NK-92 treated with Interleukin-12 subunit alpha and Interleukin-12 subunit beta, amount 100 ng/mL, for 24 hours (cell line): ENCODE data around the gene SLC6A2.
"Not testable (repeated sequence)": the region's sequence is repeated elsewhere in the genome, so short reads cannot be mapped to it uniquely, and the experiment has no call there.

Experiments
- DNase-seq: peaks from one replicate; lab custom pipeline; 2025; lab: John Stamatoyannopoulos, UW

The SLC6A2 gene

DNA sequence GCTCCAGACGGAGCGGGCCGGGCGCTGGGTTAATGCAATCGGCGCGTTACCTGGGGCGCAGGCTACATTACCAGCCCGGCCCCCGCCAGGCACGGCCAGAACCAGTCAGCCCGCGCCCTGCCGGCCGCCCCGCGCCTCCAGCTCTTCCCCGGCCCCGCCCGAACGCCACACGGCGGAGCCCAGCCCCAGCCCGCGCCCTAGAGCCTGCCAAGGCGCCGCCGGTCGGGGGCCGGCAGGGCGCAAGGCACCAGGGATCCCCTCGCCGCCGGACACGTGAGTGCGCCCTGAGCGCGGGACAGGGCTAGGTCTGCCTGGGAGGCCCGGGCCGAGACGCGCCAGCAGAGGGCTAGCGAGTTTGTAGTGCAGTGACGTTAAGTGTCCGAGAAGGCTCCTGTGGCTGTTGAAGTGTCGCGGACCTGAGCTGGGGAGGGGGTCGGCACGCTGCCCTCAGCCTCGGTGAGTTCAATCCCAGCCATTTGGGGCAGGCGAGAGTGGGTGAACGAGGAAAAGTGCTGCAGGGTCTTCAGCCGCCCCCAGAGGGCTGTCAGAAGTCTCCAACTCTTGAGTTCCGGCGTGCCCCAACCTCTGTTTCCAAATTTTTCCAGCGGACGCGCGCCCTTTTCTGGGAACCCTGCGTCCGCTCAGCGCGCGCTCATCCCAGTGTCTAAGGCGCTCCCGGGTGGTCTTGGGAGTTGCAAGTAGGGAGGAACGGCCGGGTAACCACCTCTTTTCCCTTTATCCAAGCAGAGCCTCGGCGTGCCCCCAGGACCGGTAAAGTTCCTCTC, at the start of gene SLC6A2:
Gene SLC6A2 (plus strand): TSS at position 92 of the 785 bp plus-strand sequence. CDS start 707 bp downstream, outside the sequence.
- no peak for DNase-seq

DNA sequence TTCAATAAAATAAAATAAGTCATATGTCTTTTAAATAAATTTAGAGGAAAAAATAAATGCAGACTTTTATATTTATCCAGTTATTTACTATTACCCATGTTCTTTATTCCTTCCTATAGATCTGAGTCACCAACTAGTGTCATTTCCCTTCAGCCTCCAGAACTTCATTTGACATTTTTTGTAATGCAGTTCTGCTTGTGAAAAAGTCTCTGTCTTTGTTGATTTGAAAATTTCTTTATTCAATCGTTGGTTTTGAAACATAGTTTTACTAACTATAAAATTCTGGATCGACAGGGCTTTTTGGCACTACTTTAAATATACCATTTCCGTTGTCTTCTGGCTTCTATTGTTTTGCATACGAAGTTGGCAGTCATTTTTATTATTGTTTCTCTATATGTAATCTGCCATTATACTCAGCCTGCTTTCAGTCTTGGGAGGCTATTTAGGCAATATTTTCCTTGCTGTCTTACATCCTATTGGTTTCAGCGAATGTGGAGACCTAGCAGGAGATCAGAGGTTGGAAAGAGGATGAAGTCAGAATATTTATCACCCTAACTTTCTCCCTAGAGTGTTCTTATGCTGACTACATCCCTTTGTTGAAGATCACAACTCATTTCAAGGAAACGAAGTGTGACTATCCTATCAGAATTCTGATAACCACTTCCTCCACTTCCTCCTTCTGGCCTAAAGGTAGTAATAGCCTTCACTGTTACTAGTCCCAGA, 42.0 kb upstream of the SLC6A2 start:
- no peak for DNase-seq

DNA sequence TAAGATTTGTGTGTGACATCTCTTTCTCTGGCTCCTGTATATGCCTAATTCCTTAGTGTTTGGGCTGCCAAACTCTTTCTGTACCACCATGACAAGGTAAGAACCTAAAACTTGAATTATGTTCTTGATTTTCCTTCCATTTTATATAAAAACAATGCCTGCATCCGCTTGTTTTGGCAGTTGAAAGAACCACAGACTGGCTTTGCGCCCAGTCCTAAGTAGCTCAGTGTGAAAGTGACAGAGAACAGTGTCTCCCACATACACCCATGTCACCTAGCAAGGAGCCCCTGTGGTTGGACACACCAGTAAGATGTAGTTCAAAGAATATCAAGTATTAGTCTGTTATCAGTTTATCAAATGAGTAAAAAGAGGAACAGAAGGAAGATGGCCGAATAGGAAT, 40.7 kb upstream of the SLC6A2 start:
- no peak for DNase-seq

DNA sequence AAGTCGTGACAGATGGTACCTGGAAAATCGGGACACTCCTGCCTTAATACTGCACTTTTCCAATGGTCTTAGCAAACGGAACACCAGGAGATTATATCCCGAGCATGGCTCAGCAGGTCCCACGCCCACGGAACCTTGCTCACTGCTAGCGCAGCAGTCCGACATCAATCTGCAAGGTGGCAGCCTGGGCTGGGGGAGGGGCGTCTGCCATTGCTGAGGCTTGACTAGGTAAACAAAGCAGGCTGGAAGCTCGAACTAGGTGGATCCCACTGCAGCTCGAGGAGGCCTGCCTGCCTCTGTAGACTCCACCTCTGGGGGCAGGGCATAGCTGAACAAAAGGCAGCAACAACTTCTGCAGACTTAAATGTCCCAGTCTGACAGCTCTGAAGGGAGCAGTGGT, 40.1 kb upstream of the SLC6A2 start:
- not testable (repeated sequence) for DNase-seq

DNA sequence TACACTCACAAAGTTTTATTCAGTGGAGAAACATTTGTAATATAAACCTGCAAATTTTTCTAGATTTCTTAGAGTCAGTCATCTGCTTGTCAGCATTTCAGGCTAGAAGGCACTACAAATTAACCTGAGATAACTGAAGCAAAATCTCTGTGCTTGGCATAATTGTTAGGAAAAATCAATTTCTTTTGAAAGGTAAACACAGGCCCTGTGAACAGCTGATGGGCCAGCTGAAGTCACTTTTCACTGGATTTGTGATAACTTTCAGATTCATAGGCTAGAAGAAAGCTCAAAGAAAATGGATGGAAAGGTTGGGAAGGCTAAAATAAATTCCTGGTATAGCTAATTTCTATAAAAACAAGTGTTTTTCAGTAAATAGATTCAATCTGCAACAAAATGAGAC, 34.0 kb upstream of the SLC6A2 start:
- DNase-seq = no peak

DNA sequence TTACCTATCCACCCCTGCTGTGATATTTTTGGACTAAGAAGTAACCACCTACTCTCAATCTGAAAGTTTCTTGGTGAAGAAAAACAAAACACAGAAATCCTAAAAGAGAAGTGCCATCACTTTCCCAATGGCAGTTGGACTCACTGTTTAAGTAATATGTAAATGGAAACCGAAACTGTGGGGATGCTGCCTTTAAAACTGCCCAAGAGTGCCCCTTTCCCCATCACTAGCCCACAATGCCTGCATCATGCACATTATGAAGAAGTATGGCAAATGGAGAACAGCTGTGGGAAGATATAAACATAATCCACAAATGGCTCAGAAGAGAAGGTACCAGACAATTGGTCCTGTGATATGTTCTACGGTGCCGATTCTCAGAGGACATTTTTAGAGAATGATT, 33.5 kb upstream of the SLC6A2 start:
- DNase-seq = no peak

DNA sequence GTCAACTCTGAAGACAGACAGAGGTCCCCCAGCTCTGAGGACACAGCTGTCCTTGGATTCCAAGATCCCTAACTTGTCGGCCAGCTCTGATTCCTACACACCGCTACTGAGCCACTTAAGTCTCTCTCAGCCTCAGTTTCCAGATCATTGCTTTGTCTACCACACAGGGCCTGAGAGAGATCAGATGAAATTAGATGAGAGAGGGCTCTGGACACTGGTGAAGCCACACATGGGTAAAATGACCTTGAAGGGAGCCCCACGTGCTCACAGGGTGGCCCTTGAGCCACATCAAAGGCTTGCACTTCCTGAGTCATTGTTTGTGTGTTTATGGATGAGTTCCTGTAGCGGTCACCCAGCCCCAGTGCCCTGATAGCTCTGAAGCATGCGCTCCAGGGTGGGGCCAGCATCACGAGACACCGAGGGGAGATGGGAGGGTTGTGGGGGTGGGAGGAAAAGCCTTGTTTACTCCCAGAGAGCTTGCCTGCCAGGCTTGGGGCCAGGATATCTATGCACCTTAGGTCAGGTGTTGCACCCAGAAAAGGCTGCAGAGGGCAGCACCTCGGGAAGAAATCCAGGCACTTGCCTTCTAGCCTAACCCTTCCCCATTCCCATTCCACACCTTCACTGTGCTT, 32.7 kb upstream of the SLC6A2 start:
- no peak for DNase-seq

DNA sequence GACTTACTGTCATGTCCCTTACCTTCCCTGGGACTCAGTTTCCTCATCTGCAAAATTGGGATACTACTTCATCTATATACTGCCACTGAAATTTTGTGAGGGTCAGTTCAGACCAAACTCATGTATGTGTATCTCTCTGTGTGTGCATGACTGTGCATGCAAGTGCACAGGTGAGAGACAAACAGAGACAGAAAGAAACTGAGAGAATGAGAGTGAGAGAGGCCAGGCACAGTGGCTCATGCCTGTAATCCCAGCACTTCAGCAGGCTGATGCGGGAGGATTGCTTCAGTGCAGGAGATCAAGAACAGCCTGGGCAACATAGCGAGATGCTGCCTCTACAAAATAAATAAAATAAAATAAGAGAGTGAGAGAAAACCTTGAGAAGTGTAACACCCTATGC, 32.1 kb upstream of the SLC6A2 start:
- no peak for DNase-seq

DNA sequence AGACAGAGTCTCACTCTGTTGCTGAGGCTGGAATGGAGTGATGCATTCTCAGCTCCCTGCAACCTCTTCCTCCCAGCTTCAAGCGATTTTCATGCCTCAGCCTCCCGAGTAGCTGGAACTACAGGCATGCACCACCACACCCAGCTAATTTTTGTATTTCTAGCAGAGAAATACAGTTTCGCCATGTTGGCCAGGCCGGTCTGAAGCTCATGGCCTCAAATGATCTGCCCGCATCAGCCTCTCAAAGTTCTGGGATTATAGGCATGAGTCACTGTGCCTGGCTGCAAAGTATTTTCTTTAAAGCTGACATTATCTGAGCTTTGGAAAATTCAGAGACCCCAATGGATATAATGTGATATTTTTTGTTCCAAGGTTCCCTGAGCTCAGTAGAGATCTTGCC, 31.1 kb upstream of the SLC6A2 start:
- DNase-seq = no peak

DNA sequence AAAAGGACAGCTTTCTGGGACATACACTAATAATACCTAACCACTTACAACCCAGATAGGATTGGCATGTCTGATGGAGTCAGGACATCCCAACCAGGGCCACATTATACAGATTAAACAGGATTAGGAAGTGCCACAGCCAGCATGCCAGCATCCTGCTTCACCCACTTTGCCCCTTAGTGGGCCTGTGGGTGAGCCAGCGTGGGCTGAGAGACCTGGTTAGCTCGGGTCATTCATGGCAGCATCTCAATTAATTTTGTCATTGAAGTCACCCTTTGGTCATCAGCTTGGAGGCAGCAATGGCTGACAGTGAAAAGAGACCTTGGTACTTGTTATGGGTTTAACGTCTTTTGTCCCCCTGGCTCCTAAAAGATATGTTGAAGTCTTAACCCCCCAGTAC, 29.9 kb upstream of the SLC6A2 start:
- no peak for DNase-seq

DNA sequence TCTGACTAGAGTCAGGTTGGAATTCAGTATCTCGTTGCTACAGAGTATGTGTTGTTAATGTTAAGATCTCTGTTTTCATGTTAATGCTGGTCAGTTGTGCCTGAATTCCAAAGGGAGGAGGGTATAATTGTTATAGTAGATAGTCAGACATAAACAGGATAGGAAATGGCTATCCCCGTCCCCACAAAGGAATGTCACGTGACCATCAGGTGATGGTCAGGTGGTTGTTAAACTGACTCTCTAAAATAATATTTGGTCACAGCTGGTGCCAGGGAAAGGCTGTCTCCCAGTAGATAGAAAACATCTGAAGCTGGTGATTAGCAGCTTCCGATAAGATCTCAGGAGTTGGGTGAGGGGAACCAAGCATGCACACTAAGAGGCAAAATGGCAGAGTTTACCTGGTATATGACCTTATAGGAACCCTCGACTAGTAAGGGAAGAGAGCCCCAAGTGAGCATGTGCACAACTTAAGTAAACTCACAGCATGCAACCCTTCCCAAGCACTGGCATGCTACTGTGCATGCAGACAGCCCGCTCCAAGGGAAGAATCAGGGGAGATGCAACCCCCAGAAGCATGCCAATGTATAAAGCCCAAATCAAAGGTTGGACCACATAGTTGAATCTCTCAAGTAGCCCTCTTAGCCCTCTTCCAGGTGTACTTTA, 27.4 kb upstream of the SLC6A2 start:
- no peak for DNase-seq

DNA sequence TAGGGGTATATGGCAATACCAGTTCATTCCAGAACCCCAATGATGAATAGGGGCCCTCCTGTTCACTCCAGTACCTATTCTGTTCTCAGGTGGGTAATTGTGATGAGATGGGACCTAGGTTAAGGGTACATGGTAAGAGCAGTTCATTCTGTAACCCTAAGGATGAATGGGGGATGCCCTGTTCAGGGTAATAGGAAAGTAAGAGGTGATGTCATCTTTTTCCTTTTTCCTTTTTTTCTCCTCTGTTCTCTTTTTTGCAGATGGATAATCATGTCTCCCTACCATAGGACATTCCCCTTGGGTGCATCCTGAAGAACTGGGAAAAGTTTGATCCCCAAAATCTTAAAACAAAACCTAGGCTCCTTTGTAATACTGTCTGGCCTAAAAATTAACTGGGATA, 25.0 kb upstream of the SLC6A2 start:
- no peak for DNase-seq

DNA sequence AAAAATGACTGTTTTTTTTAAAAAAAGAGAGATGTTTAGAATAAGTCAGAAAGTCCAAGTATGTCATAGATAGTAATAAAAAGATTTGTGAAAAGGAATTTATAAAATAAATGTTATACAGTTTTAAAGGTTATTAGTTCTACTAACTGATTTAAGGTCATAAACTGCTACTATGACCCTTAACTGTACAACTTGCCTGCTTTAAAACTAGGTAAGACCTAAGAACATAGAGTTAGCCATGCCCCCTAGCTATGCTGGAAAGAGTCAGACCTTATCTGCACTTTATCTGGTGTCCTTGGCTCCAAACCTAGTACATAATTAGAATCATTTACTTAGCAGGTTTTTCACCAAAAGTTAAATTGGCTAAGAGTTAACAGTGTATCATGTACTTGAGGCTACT, 23.5 kb upstream of the SLC6A2 start:
- DNase-seq = no peak

DNA sequence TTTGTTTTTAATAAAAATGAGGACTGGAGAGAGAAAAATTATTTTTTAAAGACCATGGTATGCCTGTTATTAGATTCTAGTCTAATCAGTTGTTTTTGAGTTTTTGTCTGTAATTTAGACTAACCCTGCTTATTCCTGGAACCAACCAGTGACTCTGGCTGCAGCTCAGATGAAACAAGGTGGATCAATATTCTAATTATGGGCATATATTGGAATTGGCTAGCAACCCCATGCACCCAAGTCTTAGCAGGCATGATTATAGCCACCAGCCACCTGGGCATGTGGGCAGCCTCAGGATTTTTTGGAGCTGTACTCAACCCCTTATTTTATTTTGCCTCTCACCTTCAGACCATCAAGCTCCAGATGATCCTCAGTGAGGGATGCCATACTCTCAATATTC, 21.6 kb upstream of the SLC6A2 start:
- DNase-seq = no peak

DNA sequence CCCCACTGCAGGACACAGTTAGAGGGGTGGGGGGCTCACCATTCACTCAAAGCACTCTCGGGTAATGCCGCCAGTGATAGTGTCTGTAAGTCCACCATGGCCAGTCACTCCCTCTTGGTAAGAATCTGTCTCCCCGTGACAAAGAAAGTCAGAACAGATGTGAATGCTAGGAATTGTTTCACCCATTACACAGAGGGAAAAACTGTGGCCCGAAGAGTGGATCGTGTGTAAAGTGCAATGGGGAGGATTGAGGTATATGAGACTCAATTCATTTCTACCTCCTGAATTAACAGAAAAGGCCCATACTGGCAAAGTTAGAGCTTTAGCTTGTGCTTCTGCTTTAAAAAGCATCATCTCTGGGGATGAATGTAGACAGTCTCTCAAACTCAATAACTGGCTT, 17.5 kb upstream of the SLC6A2 start:
- no peak for DNase-seq

DNA sequence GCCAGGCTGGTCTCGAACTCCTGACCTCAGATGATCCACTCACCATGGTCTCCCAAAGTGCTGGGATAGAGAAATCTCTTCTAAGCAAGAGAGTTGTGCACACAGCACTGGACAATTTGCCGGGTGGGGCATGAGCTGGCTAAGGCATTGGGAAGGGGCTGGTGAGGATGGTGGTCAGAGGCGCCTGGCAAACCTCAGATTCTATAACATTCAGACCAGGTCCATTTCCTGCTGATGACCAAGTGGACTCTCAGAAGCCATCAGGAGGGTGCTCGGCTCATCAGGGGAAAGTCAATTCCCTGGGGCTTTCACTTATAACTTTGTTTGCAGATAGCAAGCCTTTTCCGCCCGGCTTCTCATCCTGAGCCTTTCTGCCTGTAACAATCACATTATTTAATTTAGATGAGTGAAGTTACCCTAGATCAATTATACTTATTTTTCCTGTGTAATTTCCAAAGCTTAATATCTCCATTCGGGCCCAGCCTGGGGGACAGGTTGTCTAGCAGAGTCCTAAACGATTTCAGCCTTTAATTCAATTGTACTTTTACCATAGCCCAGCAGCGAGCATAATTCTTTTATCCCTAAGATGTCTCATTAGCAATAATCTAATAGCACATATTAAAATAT, 15.0 kb upstream of the SLC6A2 start:
- no peak for DNase-seq

DNA sequence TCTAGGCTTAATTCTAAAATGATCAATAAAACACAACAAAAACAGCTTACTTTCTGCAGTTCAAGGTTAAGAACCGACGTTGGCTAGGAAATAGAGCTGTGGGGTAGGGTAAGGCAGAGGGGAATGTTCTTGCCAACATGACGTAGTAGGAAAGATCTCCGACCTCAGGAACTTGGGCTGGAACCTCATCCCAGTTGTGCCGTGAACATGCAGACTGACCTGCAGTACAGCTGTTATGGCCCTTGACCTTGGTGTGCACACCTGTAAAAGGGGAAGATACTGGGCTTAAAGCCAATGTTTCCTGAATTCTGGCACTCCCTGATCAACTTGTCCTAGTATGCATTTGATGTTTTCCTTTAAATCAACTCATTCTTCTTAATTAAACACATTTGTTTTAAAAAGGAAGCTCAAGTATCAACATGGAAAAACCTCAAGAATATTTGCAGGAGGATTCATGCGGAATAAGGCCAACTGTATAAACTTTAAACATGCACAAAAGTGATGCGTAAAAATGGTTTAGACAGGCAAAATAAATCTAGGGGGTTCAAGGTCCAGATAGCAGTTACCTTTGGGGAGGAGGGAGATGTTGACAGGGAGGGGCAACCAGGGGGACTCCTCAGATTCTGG, 14.2 kb upstream of the SLC6A2 start:
- no peak for DNase-seq

DNA sequence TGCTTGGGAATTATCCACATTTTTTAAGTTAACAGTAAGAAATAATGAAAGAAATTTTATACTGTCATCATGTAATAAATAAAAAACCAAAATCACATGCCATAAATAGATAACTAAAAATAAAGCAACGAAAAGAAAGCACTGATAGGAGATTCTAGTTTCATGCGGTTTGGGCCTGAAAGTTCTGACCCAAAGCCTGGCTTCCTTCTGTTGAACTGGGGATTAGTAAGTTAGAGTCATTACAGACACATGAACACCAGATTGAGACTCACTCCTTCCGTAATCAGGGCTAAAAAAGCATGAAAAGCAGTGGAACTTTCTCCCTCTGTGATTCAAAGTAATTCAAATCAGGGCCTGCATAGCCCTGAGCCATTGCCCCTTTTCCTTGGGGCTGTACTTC, 13.2 kb upstream of the SLC6A2 start:
- no peak for DNase-seq

DNA sequence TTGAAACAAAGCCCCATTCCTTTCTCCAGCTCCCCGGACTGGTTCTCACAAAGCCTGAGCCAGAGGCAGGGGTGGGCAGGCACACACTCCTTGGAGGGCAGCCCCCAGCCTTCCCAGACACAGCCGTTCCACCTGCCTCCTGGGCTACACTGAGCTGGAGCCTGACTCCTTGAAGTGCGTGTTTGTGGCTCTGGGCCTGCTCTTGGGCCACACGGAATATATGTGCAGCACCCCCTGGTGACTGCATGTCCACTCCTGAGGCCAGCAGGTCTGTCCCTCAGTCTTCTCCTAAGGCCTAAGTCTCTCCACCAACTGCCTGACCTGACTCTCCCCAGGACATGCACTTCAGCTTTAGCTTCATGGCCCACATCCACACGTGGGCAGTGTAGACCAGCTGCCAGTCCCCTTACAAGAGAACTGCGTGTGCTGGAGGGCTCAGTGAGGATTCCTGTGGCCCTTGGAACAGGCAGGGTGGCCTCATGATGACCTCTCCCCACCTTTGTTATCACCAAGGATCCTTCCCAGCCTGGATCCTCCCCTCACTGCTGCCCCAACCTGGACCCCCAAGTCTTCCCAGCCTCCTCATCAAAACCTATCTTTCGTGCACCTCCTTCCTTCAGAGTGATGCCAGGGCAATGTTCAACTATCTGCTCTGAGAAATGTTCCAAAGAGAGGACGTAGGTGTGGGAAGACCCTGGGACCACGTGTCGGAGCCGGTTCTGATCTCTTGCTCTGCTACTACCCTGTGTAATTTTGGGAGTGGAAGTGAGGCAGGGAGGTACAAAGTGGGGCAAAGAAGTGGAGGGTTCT, 12.4 kb upstream of the SLC6A2 start:
- DNase-seq = no peak

DNA sequence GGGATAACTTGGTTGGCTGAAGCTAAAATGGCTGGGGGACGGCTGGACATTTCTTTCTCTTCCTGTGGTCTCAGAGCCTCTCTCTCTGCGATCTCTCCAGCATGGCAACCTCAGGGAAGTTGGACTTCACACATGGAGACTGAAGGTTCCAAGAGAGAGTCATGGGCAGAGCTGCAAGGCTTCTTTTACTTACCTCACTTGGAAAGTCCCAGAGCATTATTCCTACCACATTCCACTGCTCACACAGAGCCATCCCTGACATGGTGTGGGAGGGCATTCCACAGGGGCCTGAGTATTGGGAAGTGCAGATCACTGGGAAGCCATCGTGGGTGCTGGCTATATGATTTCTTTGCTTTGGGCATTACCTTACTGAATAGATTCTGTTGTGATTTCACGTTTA, 9.8 kb upstream of the SLC6A2 start:
- no peak for DNase-seq

DNA sequence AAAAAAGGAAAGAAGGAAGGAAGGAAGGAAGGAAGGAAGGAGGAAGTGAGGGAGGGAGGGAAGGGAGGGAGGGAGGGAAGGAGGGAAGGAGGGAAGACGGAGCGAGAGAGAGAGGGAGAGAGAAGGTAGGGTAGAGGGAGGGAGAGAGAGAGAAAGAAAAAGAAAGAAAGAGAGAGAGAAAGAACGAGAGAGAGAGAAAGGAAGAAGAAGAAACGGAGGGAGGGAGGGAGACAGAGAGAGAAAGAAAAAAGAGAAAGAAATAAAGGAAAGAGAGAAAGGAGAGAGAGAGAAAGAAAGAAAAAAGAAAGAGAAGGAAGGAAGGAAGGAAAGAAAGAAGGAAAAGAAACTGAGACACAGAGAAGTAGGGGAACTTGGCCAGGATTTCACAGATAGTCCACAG, 8.4 kb upstream of the SLC6A2 start:
- no peak for DNase-seq
